Measurements from ENCODE around the gene PPIL1. TPM values are rescaled to one million over a fixed set of nuclear protein-coding genes. Genes with fewer than 3 reads are reported as not detected.

PPIL1 gene
- total and polyA plus RNA-seq, 10 of the 15 experiments (the other 5 are each of a cell fraction or from before 2014, with no cell fraction given) = 39.5 to 95.8 (median 70.5) TPM

- ATAC-seq = no peak
- whole genome bisulfite sequencing (ENCODE audit: insufficient coverage, insufficient replicate concordance, low lambda C conversion rate, missing lambda C conversion rate) = 98% methylated on average over 4 of the region's 4 CpGs
- Histone ChIP-seq H3K9ac (ENCODE audit: control insufficient read depth, insufficient read depth, low read length) (no peak overlapping the region), H2AFZ (ENCODE audit: control insufficient read depth, low read depth, low read length) (no peak overlapping the region), H3K9me3 (replicated peaks; ENCODE audit: control insufficient read depth, insufficient read depth, low read length) (no peaks in the 10 kb centered on the region), H3K4me2 (ENCODE audit: control insufficient read depth, insufficient read depth) (no peak overlapping the region), H3K4me3 (no peak overlapping the region), H3K79me2 (ENCODE audit: control insufficient read depth, insufficient read depth, low read length) (no peaks in the 10 kb centered on the region), H3K27me3 (replicated peaks in 1 of 2; ENCODE audit: control insufficient read depth in 2 of 2, insufficient read depth in 2 of 2, low read length in 1 of 2) (no peaks in the 10 kb centered on the region), H3K27ac (ENCODE audit: control insufficient read depth, insufficient read depth) (no peak overlapping the region), H3K36me3 (ENCODE audit: control insufficient read depth in 2 of 2, insufficient read depth in 2 of 2, low read length in 1 of 2) (peaks cover 0 to 12% of the 10 kb centered on the region in 2 experiments; a peak in 1 of 4 replicates), H4K20me1 (ENCODE audit: control insufficient read depth, insufficient read depth) (no peaks in the 10 kb centered on the region), H3K4me1 (ENCODE audit: control insufficient read depth, insufficient read depth, low read length) (peaks cover 12% of the 10 kb centered on the region)
- intact Hi-C loops (cut with micrococcal nuclease; ENCODE audit: unreplicated experiment) (no loop called here), in situ Hi-C loops (cut with MboI) (no loop called here)
- ChIA-PET SMC1A (ENCODE audit: uncharacterized antibody, unreplicated experiment) (interaction anchor here (2.4 kb wide), 1 partner anchor 94 kb away, joined by 7 read pairs; no protein-coding TSS in a partner anchor), CTCF (interaction anchor here (1.3 kb wide), 1 partner anchor 39 kb away, joined by 3 read pairs; no protein-coding TSS in a partner anchor), RAD21 (ENCODE audit: unreplicated experiment) (no interaction called here), POLR2A (interaction anchor here (1.8 kb wide), 1 partner anchor 10 kb away, joined by 4 read pairs; no protein-coding TSS in a partner anchor)
- TF ChIP-seq JUND (IDR thresholded peaks at IDR 0.05; ENCODE audit: low read depth, low read length) (no peak), FOXM1 (IDR thresholded peaks at IDR 0.05; ENCODE audit: low read depth, low read length) (no peak), PAX5 (IDR thresholded peaks at IDR 0.05; ENCODE audit: borderline replicate concordance, low read depth, low read length) (no peak), IRF3 (IDR thresholded peaks at IDR 0.05) (no peak), POLR2A (IDR thresholded peaks at IDR 0.05; ENCODE audit: low read depth, low read length) (no peak), RAD21 (IDR thresholded peaks at IDR 0.05; ENCODE audit: insufficient read depth, low read depth, low read length) (no peak), SREBF1 (IDR thresholded peaks at IDR 0.05; ENCODE audit: low read length) (no peak), YY1 (IDR thresholded peaks at IDR 0.05; ENCODE audit: low read depth, low read length) (no peak), SMAD1 (IDR thresholded peaks at IDR 0.05; ENCODE audit: low read depth, partially characterized antibody) (no peak), MYB (IDR thresholded peaks at IDR 0.05; ENCODE audit: borderline replicate concordance, low read depth, low read length) (no peak), E2F4 (IDR thresholded peaks at IDR 0.05; ENCODE audit: low read depth, low read length) (no peak), WRNIP1 (IDR thresholded peaks at IDR 0.05; ENCODE audit: borderline replicate concordance, low read depth, low read length) (no peak), POLR2AphosphoS2 (IDR thresholded peaks at IDR 0.05; ENCODE audit: low read depth, low read length) (no peak), NBN (IDR thresholded peaks at IDR 0.05) (no peak), ATF7 (IDR thresholded peaks at IDR 0.05; ENCODE audit: low read depth) (no peak), BHLHE40 (IDR thresholded peaks at IDR 0.05; ENCODE audit: borderline replicate concordance in 1 of 2, low read depth in 2 of 2, low read length in 1 of 2) (no peak)
- TF ChIP-seq, protein P1, sequence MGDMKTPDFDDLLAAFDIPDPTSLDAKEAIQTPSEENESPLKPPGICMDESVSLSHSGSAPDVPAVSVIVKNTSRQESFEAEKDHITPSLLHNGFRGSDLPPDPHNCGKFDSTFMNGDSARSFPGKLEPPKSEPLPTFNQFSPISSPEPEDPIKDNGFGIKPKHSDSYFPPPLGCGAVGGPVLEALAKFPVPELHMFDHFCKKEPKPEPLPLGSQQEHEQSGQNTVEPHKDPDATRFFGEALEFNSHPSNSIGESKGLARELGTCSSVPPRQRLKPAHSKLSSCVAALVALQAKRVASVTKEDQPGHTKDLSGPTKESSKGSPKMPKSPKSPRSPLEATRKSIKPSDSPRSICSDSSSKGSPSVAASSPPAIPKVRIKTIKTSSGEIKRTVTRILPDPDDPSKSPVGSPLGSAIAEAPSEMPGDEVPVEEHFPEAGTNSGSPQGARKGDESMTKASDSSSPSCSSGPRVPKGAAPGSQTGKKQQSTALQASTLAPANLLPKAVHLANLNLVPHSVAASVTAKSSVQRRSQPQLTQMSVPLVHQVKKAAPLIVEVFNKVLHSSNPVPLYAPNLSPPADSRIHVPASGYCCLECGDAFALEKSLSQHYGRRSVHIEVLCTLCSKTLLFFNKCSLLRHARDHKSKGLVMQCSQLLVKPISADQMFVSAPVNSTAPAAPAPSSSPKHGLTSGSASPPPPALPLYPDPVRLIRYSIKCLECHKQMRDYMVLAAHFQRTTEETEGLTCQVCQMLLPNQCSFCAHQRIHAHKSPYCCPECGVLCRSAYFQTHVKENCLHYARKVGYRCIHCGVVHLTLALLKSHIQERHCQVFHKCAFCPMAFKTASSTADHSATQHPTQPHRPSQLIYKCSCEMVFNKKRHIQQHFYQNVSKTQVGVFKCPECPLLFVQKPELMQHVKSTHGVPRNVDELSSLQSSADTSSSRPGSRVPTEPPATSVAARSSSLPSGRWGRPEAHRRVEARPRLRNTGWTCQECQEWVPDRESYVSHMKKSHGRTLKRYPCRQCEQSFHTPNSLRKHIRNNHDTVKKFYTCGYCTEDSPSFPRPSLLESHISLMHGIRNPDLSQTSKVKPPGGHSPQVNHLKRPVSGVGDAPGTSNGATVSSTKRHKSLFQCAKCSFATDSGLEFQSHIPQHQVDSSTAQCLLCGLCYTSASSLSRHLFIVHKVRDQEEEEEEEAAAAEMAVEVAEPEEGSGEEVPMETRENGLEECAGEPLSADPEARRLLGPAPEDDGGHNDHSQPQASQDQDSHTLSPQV (IDR thresholded peaks at IDR 0.05) = no peak
- TF ChIP-seq, protein P2, sequence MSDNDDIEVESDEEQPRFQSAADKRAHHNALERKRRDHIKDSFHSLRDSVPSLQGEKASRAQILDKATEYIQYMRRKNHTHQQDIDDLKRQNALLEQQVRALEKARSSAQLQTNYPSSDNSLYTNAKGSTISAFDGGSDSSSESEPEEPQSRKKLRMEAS (IDR thresholded peaks at IDR 0.05; ENCODE audit: low read depth, low read length) = no peak
- BruUV-seq (replicated peaks) = no TSS peak
- no peak for DNase-seq (ENCODE audit: low read depth, low spot score)
- FAIRE-seq = no peak
Observed at GRCh38 chr6:36924131-36924530, 49.5 kb upstream of the PPIL1 start.

Data from GM12878 (cell line).